RWPE2 (cell line): ENCODE data around the gene EXOC6.

ENCODE experiments used
- ATAC-seq: fragments of 200-7000 bp; cut with Tn5 transposase; 3 replicates; pipeline ENCODE4 v1.9.1; 2021; ENCODE audit warnings: low read depth
- DNase-seq: peaks from one replicate; pipeline ENCODE4 v3.0.0-alpha.2; 2020; ENCODE audit warnings: low spot score
- H3K27ac ChIP-seq: fragments of 450-650 bp; 2 replicates; pipeline ENCODE4 v1.5.1; 2017; ENCODE audit warnings: mild to moderate bottlenecking; ENCODE audit not compliant: poor library complexity, severe bottlenecking
- H3K27me3 ChIP-seq: fragments of 250-450 bp; sonication (Bioruptor Pico); 2 replicates; pipeline ENCODE4 v1.5.1; 2021; ENCODE audit warnings: mild to moderate bottlenecking, moderate library complexity; ENCODE audit not compliant: insufficient read depth, poor library complexity, severe bottlenecking
- H3K36me3 ChIP-seq: fragments of 250-450 bp; sonication (Bioruptor Pico); 2 replicates; pipeline ENCODE4 v1.5.1; 2020; ENCODE audit warnings: low read depth, mild to moderate bottlenecking, moderate library complexity
- H3K4me1 ChIP-seq: fragments of 250-450 bp; sonication (Bioruptor Pico); 2 replicates; pipeline ENCODE4 v1.5.1; 2021; ENCODE audit warnings: mild to moderate bottlenecking, moderate library complexity; ENCODE audit not compliant: insufficient read depth, poor library complexity, severe bottlenecking
- H3K4me3 ChIP-seq: fragments of 250-450 bp; sonication (Bioruptor Pico); 2 replicates; pipeline ENCODE4 v1.5.1; 2021; ENCODE audit warnings: mild to moderate bottlenecking, moderate library complexity; ENCODE audit not compliant: severe bottlenecking
- H3K9me3 ChIP-seq: fragments of 250-450 bp; sonication (Bioruptor Pico); 2 replicates; pipeline ENCODE4 v1.5.1; 2021; ENCODE audit warnings: mild to moderate bottlenecking, moderate library complexity; ENCODE audit not compliant: severe bottlenecking
- CTCF ChIP-seq: fragments of 450-650 bp; IDR thresholded peaks from one replicate; pipeline ENCODE4 v1.5.1; 2017; ENCODE audit warnings: mild to moderate bottlenecking, moderate library complexity; ENCODE audit not compliant: poor library complexity, severe bottlenecking

Gene EXOC6

DNA sequence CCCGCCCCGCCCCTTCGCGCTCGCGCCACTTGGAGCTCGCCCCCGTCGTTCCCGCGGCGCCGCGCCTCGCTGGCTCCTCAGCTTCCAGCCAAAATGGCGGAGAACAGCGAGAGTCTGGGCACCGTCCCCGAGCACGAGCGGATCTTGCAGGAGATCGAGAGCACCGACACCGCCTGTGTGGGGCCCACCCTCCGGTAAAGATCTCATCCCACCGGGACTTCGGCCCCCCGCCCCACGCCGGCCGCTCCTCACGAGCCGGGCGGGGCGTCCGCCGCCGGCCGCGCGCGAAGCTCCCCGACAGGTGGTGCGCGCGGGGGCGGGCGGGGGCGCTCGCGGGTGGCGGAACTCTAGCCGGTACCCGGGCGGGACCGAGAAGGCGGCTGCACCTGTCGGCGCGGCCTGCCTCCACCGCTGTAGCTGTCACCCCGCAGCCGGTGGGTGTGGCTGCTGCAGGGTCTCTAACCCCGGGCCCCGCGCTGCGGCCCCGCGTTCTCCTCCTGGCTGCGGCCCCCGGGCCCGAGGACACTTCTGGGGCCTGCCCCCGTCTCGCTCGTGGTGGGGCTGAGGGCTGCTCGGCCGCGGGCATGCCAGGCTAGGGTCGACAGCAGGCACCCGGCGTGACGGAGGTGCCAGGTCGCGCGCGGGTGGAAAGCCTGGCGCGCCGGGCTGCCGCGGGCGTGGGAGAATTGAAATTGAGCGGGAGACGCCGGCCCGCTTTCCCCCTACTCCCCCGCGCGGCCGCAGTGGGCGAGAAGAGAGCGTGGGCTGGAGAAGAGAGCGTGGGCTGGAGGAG is at the start of gene EXOC6:
EXOC6 (plus strand) TSS at position 80 of the 793 bp plus-strand sequence; CDS start at position 94, 14 bp downstream.
- H3K4me3 ChIP-seq: peak within 1 kb of the TSS; percentile 79
- H3K4me1 ChIP-seq: peaks cover 5% of the 10 kb centered on the region
- peak; percentile 30 for TF ChIP-seq CTCF
- H3K36me3 ChIP-seq: no peaks in the 10 kb centered on the region
- H3K27ac ChIP-seq: no peak within 1 kb of the TSS
- DNase-seq: peak; percentile 70
- no peaks in the 10 kb centered on the region for H3K27me3 ChIP-seq
- H3K9me3 ChIP-seq: no peaks in the 10 kb centered on the region
- peak; percentile 62 for ATAC-seq

- DNase-seq: no peak
These were observed 48.8 kb upstream of the EXOC6 start for GRCh38 chr10:92799568-92799967.

DNA sequence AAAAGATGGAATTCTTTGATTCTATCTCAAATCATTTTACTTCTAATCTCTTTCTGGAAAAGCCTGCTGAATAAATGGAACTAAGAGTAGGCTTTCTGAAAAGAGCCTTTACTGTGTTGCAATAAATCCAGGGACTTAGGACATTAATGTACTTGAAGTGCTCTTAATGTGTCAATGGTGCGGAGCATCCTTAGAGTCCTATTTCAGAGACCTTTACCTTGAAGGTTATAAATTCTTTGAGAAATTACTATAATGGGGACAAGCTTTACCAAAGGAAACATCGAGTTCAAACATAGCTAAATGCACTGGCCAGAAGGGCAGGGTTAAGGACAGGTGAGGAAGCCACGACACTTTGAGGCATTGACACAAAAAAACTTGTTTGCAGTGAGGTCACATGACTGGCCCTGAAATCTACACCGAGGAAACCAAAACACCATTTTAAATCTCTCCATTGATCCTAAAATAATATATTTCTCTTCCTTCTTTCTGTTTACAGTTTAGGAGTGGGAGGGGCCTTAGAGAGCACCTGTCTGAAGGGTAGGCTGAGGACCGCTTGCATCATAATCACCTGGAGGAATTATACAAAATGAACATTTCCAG is 48.1 kb upstream of the EXOC6 start:
- H3K27ac ChIP-seq: no peak overlapping the region
- no peak for ATAC-seq
- no peak for DNase-seq
- H3K4me1 ChIP-seq: peaks cover 6% of the 10 kb centered on the region
- H3K27me3 ChIP-seq: no peaks in the 10 kb centered on the region
- no peaks in the 10 kb centered on the region for H3K36me3 ChIP-seq
- no peaks in the 10 kb centered on the region for H3K9me3 ChIP-seq
- TF ChIP-seq CTCF: no peak
- H3K4me3 ChIP-seq: no peak overlapping the region

More at GRCh38 chr10:92799568-92799967, 48.8 kb upstream of the EXOC6 start:
- peak; percentile 41; the same call in 1 of the 3 replicates for ATAC-seq
- H3K4me1 ChIP-seq: peaks cover 6% of the 10 kb centered on the region
- no peaks in the 10 kb centered on the region for H3K27me3 ChIP-seq
- H3K9me3 ChIP-seq: no peaks in the 10 kb centered on the region
- TF ChIP-seq CTCF: no peak
- no peak overlapping the region for H3K27ac ChIP-seq
- no peaks in the 10 kb centered on the region for H3K36me3 ChIP-seq
- H3K4me3 ChIP-seq: no peak overlapping the region

DNA sequence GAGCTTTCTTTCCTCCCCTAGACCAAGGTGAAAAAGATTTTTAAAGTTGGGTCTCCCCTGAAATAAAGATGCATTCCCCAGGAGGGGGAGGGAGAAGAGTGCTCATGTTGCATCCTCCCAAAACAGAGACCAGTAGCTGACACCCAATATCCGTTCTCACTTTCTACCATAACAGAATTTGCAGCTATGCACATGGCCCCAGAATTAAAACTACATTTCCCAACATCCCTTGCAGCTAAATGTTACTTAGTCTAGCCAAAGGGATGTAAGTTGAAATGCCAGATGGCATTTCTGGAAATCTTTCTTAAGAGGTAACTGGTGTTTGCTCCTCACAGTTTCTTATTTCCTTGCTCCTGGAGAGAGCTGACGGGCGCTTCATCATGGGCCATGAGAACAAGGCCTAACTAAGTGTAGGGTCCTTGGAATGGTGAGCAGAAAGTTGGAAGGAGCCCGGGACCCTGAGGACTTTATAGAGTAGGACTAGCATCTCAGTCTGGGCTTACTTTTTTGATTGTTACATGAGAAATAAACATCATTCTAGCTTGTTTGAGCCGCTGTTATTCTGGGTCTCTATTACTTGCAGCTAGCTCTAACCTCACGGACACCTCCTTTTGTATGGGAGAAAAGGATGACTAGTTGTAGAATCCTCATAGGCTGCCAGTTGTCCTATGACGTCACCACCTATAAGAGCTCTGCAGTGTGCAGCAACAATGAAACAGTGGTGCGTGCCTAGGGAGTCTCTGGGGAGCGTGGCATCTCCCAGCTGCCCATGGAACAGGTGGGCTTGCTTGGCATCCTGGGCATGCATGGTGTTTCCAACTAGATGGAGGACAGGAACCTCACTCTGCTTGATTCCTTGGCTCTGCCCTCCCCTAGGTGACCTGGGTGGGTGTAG is 46.1 kb upstream of the EXOC6 start:
- Histone ChIP-seq H3K9me3 (no peaks in the 10 kb centered on the region), H3K27ac (no peak overlapping the region), H3K4me3 (no peak overlapping the region), H3K36me3 (no peaks in the 10 kb centered on the region), H3K27me3 (no peaks in the 10 kb centered on the region), H3K4me1 (peaks cover 6% of the 10 kb centered on the region)
- no peak for ATAC-seq
- DNase-seq: no peak
- TF ChIP-seq CTCF: no peak
